GM12872 (cell line): Measurements from ENCODE around the gene NOPCHAP1.

Experiments used
- TF ChIP-seq, protein P1 (sequence below): IDR thresholded peaks from 3 replicates; pipeline ENCODE4 v1.5.1; 2011; ENCODE audit warnings: low read depth, mild to moderate bottlenecking, low read length, moderate library complexity; ENCODE audit not compliant: insufficient read depth

NOPCHAP1 gene

DNA sequence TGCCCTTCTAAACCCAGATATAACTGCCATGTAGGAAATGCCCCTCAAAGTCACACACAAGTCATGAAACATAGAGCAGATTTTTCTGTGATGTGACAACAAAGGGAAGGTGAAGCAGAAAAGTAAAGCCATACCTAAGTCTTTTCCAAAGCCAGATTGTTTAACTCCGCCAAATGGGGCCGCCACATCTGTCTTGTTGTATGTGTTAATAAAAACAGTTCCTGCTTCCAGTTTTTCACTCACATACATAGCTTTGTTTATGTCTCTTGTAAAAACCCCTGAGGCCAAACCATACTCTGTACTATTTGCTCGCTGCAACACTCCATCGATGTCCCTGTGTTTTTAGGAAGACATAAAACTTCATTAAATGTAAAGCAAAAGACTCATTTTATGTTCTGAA is 40.3 kb downstream of the NOPCHAP1 start:
- TF ChIP-seq, protein P1, sequence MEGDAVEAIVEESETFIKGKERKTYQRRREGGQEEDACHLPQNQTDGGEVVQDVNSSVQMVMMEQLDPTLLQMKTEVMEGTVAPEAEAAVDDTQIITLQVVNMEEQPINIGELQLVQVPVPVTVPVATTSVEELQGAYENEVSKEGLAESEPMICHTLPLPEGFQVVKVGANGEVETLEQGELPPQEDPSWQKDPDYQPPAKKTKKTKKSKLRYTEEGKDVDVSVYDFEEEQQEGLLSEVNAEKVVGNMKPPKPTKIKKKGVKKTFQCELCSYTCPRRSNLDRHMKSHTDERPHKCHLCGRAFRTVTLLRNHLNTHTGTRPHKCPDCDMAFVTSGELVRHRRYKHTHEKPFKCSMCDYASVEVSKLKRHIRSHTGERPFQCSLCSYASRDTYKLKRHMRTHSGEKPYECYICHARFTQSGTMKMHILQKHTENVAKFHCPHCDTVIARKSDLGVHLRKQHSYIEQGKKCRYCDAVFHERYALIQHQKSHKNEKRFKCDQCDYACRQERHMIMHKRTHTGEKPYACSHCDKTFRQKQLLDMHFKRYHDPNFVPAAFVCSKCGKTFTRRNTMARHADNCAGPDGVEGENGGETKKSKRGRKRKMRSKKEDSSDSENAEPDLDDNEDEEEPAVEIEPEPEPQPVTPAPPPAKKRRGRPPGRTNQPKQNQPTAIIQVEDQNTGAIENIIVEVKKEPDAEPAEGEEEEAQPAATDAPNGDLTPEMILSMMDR: no peak

DNA sequence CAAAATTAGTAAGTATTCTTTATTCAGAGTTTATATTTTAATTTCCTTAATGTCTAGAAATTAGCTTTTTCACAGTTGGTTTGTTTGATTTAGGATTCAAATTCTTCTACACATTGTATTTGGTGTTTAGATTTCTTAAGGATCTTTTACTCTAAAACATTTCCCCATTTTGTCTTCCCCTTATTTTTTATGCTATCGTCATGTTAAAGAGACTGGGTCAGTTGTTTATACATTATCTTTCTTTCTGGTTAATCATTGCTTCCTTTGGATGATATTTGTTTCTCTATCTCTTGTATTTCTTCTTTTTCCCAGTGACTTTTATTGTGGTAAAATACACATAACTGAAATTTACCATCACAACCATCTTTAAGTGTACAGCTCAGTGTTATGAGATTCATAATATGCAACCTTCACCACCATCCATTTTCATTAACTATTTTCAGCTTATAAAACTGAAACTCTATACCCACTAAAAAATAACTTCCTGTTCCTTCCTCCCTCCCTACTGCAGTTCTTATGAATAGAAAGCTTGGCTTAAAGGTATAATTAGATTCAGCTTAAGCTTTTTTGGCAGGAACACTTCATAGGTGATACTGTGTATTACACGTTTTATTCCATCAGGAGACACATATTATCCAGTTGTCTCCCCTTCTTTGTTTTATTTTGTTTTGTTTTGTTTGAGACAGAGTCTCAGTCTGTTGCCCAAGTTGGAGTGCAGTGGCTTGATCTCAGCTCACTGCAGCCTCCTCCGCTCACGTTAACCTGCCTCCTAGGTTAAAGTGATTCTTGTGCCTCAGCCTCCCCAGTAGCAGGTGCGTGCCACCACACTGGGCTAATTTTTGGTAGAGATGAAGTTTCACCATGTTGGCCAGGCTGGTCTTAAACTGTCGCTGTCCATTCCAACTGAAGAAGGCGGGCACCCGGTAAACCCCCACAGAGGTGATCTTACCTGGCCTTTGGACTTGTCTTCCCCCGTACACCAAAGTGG is 45.0 kb downstream of the NOPCHAP1 start:
- TF ChIP-seq, protein P1: no peak

GRCh38 chr12:105032703-105033357 is 46.7 kb downstream of the NOPCHAP1 start:
- TF ChIP-seq, protein P1: no peak

GRCh38 chr12:105033851-105034250 is 47.7 kb downstream of the NOPCHAP1 start:
- TF ChIP-seq, protein P1: no peak
